H9 (cell line): ENCODE measurements around the gene NAP1L5. TPM values are rescaled to one million over a fixed set of nuclear protein-coding genes. Genes with fewer than 3 reads are reported as not detected.

ENCODE experiments used
- DNase-seq: peaks from one replicate; pipeline ENCODE4 v3.0.0-alpha.2; 2017
- H2AFZ ChIP-seq: one replicate; pipeline ENCODE4 v1.6.1; 2013; ENCODE audit warnings: mild to moderate bottlenecking, low read length, control low read depth, moderate library complexity
- H2AK5ac ChIP-seq: 2 replicates; pipeline ENCODE4 v1.6.1; 2013; ENCODE audit warnings: low read length, control low read depth, mixed read lengths; ENCODE audit not compliant: insufficient read length
- H2BK120ac ChIP-seq: one replicate; pipeline ENCODE4 v1.6.1; 2013; ENCODE audit warnings: low read depth, mild to moderate bottlenecking, low read length, control low read depth, inconsistent platforms; ENCODE audit not compliant: poor library complexity, severe bottlenecking
- H2BK12ac ChIP-seq: 2 replicates; pipeline ENCODE4 v1.6.1; 2013; ENCODE audit warnings: low read length, control low read depth, mixed read lengths, low read depth; ENCODE audit not compliant: insufficient read length
- H2BK15ac ChIP-seq: 2 replicates; pipeline ENCODE4 v1.6.1; 2013; ENCODE audit warnings: low read depth, low read length, control low read depth
- H2BK20ac ChIP-seq: one replicate; pipeline ENCODE4 v1.6.1; 2013; ENCODE audit warnings: low read depth, mild to moderate bottlenecking, low read length, control low read depth, inconsistent platforms; ENCODE audit not compliant: poor library complexity, severe bottlenecking
- H2BK5ac ChIP-seq: 2 replicates; pipeline ENCODE4 v1.6.1; 2013; ENCODE audit warnings: low read length, control low read depth, mixed read lengths; ENCODE audit not compliant: insufficient read length
- H3K14ac ChIP-seq: 2 replicates; pipeline ENCODE4 v1.6.1; 2013; ENCODE audit warnings: low read length, control low read depth; ENCODE audit not compliant: insufficient read depth
- H3K18ac ChIP-seq: 2 replicates; pipeline ENCODE4 v1.6.1; 2013; ENCODE audit warnings: low read depth, mild to moderate bottlenecking, mixed read lengths, low read length, control low read depth; ENCODE audit not compliant: insufficient read length
- H3K23ac ChIP-seq: 2 replicates; pipeline ENCODE4 v1.6.1; 2013; ENCODE audit warnings: low read length, control low read depth, mixed read lengths, low read depth; ENCODE audit not compliant: insufficient read length
- H3K23me2 ChIP-seq: 2 replicates; pipeline ENCODE4 v1.6.1; 2013; ENCODE audit warnings: low read depth, mild to moderate bottlenecking, mixed read lengths, low read length, control low read depth; ENCODE audit not compliant: insufficient read length, poor library complexity, severe bottlenecking
- H3K27ac ChIP-seq: 2 replicates; pipeline ENCODE4 v1.5.1; 2013; ENCODE audit warnings: low read length, control low read depth, mixed read lengths, low read depth; ENCODE audit not compliant: insufficient read length
- H3K27me3 ChIP-seq: 2 replicates; pipeline ENCODE4 v1.6.1; 2013; ENCODE audit warnings: low read length, control low read depth, inconsistent platforms; ENCODE audit not compliant: insufficient read depth
- H3K4ac ChIP-seq: 2 replicates; pipeline ENCODE4 v1.6.1; 2013; ENCODE audit warnings: low read depth, mild to moderate bottlenecking, control low read depth, inconsistent platforms, low read length, moderate library complexity
- H3K4me1 ChIP-seq: 2 replicates; pipeline ENCODE4 v1.6.1; 2013; ENCODE audit warnings: low read length, control low read depth, inconsistent platforms; ENCODE audit not compliant: insufficient read depth
- H3K4me2 ChIP-seq: 2 replicates; pipeline ENCODE4 v1.6.1; 2013; ENCODE audit warnings: low read length, control low read depth, mixed read lengths; ENCODE audit not compliant: insufficient read length, insufficient read depth
- H3K56ac ChIP-seq: 2 replicates; pipeline ENCODE4 v1.6.1; 2013; ENCODE audit warnings: low read depth, mild to moderate bottlenecking, mixed read lengths, low read length, control low read depth; ENCODE audit not compliant: insufficient read length
- H3K79me1 ChIP-seq: 2 replicates; pipeline ENCODE4 v1.6.1; 2013; ENCODE audit warnings: low read depth, mild to moderate bottlenecking, moderate library complexity, low read length, control low read depth, inconsistent platforms; ENCODE audit not compliant: insufficient read depth, poor library complexity, severe bottlenecking
- H3K79me2 ChIP-seq: 2 replicates; pipeline ENCODE4 v1.6.1; 2013; ENCODE audit warnings: low read length, control low read depth, inconsistent platforms; ENCODE audit not compliant: insufficient read depth
- H3K9ac ChIP-seq: 2 replicates; pipeline ENCODE4 v1.6.1; 2013; ENCODE audit warnings: low read length, control low read depth, mixed read lengths; ENCODE audit not compliant: insufficient read length; ENCODE audit errors: extremely low read depth
- H3K9me3 ChIP-seq: one replicate; pipeline ENCODE4 v1.6.1; 2013; ENCODE audit warnings: low read depth, low read length, inconsistent platforms; ENCODE audit not compliant: control insufficient read depth
- H3T11ph ChIP-seq: one replicate; pipeline ENCODE4 v1.6.1; 2013; ENCODE audit warnings: mild to moderate bottlenecking, low read length, control low read depth, inconsistent platforms
- H4K20me1 ChIP-seq: one replicate; pipeline ENCODE4 v1.6.1; 2013; ENCODE audit not compliant: control insufficient read depth, insufficient read length, insufficient read depth
- H4K5ac ChIP-seq: 2 replicates; pipeline ENCODE4 v1.6.1; 2013; ENCODE audit warnings: low read depth, mild to moderate bottlenecking, mixed read lengths, low read length, control low read depth; ENCODE audit not compliant: insufficient read length
- H4K8ac ChIP-seq: replicated peaks from 2 replicates; pipeline ENCODE4 v1.6.1; 2013; ENCODE audit warnings: low read length, control low read depth, mixed read lengths, low read depth; ENCODE audit not compliant: insufficient read length
- H4K91ac ChIP-seq: 2 replicates; pipeline ENCODE4 v1.6.1; 2013; ENCODE audit warnings: low read depth, mild to moderate bottlenecking, moderate library complexity, mixed read lengths, low read length, control low read depth; ENCODE audit not compliant: insufficient read length
- H3K27ac Mint-ChIP-seq, 3 experiments: 2 replicates in 2 of 3; 3 replicates in 1 of 3; pipeline ENCODE4 v1.8.0; 2020 to 2021; ENCODE audit warnings: mixed read lengths in 3 of 3, mild to moderate bottlenecking in 1 of 3, moderate library complexity in 1 of 3
- H3K27me3 Mint-ChIP-seq: 2 replicates; pipeline ENCODE4 v1.8.0; 2021; ENCODE audit warnings: low read depth, mild to moderate bottlenecking, moderate library complexity, mixed read lengths
- H3K36me3 Mint-ChIP-seq, 3 experiments: 2 replicates in 2 of 3; 3 replicates in 1 of 3; pipeline ENCODE4 v1.8.0; 2020 to 2021; ENCODE audit warnings: low read depth in 3 of 3, mixed read lengths in 3 of 3; ENCODE audit not compliant: insufficient read depth in 1 of 3
- H3K4me1 Mint-ChIP-seq, 2 experiments: 2 replicates each; pipeline ENCODE4 v1.8.0; 2020; ENCODE audit warnings: mixed read lengths in 2 of 2
- H3K4me3 Mint-ChIP-seq, 2 experiments: 2 replicates in 1 of 2; 3 replicates in 1 of 2; pipeline ENCODE4 v1.8.0; 2020 to 2021; ENCODE audit warnings: mild to moderate bottlenecking in 2 of 2, mixed read lengths in 2 of 2, moderate library complexity in 1 of 2
- H3K9me3 Mint-ChIP-seq, 2 experiments: 2 replicates in 1 of 2; 3 replicates in 1 of 2; pipeline ENCODE4 v1.8.0; 2020; ENCODE audit warnings: mild to moderate bottlenecking in 2 of 2, mixed read lengths in 2 of 2, moderate library complexity in 1 of 2
- CTCF ChIP-seq: fragments of 200-600 bp; sonication (generic); conservative IDR thresholded peaks from 3 replicates; pipeline ENCODE4 v1.8.0; 2021; ENCODE audit warnings: antibody characterized with exemption, mild to moderate bottlenecking
- total RNA-seq: library from RNA; stranded (reverse); gene quantifications from 2 replicates; pipeline ENCODE4 v1.2.1, GENCODE V29; 2021

Gene NAP1L5
- total RNA-seq, 1 experiment from 2014 or later, result 2.2 TPM

DNA sequence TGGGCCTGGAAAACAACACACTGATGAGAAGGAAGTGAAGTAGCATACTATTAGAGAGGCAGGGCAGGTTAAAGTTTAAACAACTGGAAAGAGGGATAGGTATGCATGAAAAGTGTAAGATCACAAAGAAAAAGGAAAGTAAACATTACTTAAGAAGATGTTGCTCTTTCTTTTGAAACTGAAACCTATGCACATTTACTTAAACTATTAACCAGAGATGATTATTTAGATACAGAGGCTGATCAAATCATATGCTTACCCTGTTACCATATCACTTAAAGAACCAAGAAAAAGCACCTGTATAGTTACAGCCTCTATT lies 37.8 kb downstream of the NAP1L5 start:
- H2BK5ac ChIP-seq, result no peak overlapping the region
- no peaks in the 10 kb centered on the region for H3K79me2 ChIP-seq
- Mint-ChIP-seq H3K27me3 (no peaks in the 10 kb centered on the region), H3K36me3 (peaks cover 0 to 12% (median 6%) of the 10 kb centered on the region in 3 experiments; a peak in 3 of 7 replicates), H3K27ac (no peak overlapping the region), H3K4me3 (no peak overlapping the region), H3K4me1 (peaks cover 6 to 14% of the 10 kb centered on the region in 2 experiments), H3K9me3 (no peaks in the 10 kb centered on the region)
- H2BK20ac ChIP-seq, result no peak overlapping the region
- no peak overlapping the region for H3K4ac ChIP-seq
- no peaks in the 10 kb centered on the region for H3K27me3 ChIP-seq
- no peak overlapping the region for H3K14ac ChIP-seq
- no peaks in the 10 kb centered on the region for H3K23me2 ChIP-seq
- no peak overlapping the region for H4K91ac ChIP-seq
- H3K9ac ChIP-seq, result no peak overlapping the region
- no peak overlapping the region for H2BK12ac ChIP-seq
- H2BK15ac ChIP-seq, result no peak overlapping the region
- TF ChIP-seq CTCF, result no peak
- DNase-seq, result no peak
- H3T11ph ChIP-seq, result no peak overlapping the region
- H4K5ac ChIP-seq, result no peak overlapping the region
- no peak overlapping the region for H3K27ac ChIP-seq
- H2BK120ac ChIP-seq, result no peak overlapping the region
- H4K20me1 ChIP-seq, result no peaks in the 10 kb centered on the region
- H3K4me1 ChIP-seq, result no peaks in the 10 kb centered on the region
- no peak overlapping the region for H3K23ac ChIP-seq
- H2AK5ac ChIP-seq, result no peak overlapping the region
- H3K4me2 ChIP-seq, result no peak overlapping the region
- H3K9me3 ChIP-seq, result no peaks in the 10 kb centered on the region
- H3K18ac ChIP-seq, result no peak overlapping the region
- no peaks in the 10 kb centered on the region for H3K79me1 ChIP-seq
- no peak overlapping the region for H4K8ac ChIP-seq
- H3K56ac ChIP-seq, result no peak overlapping the region
- no peak overlapping the region for H2AFZ ChIP-seq
